H9 (cell line): ENCODE results near the gene RHBDD1. TPM values are rescaled to one million over a fixed set of nuclear protein-coding genes. Genes with fewer than 3 reads are reported as not detected.

Source experiments
- DNase-seq: peaks from one replicate; pipeline ENCODE4 v3.0.0-alpha.2; 2017
- H2AFZ ChIP-seq: one replicate; pipeline ENCODE4 v1.6.1; 2013; ENCODE audit warnings: mild to moderate bottlenecking, low read length, control low read depth, moderate library complexity
- H2AK5ac ChIP-seq: 2 replicates; pipeline ENCODE4 v1.6.1; 2013; ENCODE audit warnings: low read length, control low read depth, mixed read lengths; ENCODE audit not compliant: insufficient read length
- H2BK120ac ChIP-seq: one replicate; pipeline ENCODE4 v1.6.1; 2013; ENCODE audit warnings: low read depth, mild to moderate bottlenecking, low read length, control low read depth, inconsistent platforms; ENCODE audit not compliant: poor library complexity, severe bottlenecking
- H2BK12ac ChIP-seq: 2 replicates; pipeline ENCODE4 v1.6.1; 2013; ENCODE audit warnings: low read length, control low read depth, mixed read lengths, low read depth; ENCODE audit not compliant: insufficient read length
- H2BK15ac ChIP-seq: 2 replicates; pipeline ENCODE4 v1.6.1; 2013; ENCODE audit warnings: low read depth, low read length, control low read depth
- H2BK20ac ChIP-seq: one replicate; pipeline ENCODE4 v1.6.1; 2013; ENCODE audit warnings: low read depth, mild to moderate bottlenecking, low read length, control low read depth, inconsistent platforms; ENCODE audit not compliant: poor library complexity, severe bottlenecking
- H2BK5ac ChIP-seq: 2 replicates; pipeline ENCODE4 v1.6.1; 2013; ENCODE audit warnings: low read length, control low read depth, mixed read lengths; ENCODE audit not compliant: insufficient read length
- H3K14ac ChIP-seq: 2 replicates; pipeline ENCODE4 v1.6.1; 2013; ENCODE audit warnings: low read length, control low read depth; ENCODE audit not compliant: insufficient read depth
- H3K18ac ChIP-seq: 2 replicates; pipeline ENCODE4 v1.6.1; 2013; ENCODE audit warnings: low read depth, mild to moderate bottlenecking, mixed read lengths, low read length, control low read depth; ENCODE audit not compliant: insufficient read length
- H3K23ac ChIP-seq: 2 replicates; pipeline ENCODE4 v1.6.1; 2013; ENCODE audit warnings: low read length, control low read depth, mixed read lengths, low read depth; ENCODE audit not compliant: insufficient read length
- H3K23me2 ChIP-seq: 2 replicates; pipeline ENCODE4 v1.6.1; 2013; ENCODE audit warnings: low read depth, mild to moderate bottlenecking, mixed read lengths, low read length, control low read depth; ENCODE audit not compliant: insufficient read length, poor library complexity, severe bottlenecking
- H3K27ac ChIP-seq: 2 replicates; pipeline ENCODE4 v1.5.1; 2013; ENCODE audit warnings: low read length, control low read depth, mixed read lengths, low read depth; ENCODE audit not compliant: insufficient read length
- H3K27me3 ChIP-seq: 2 replicates; pipeline ENCODE4 v1.6.1; 2013; ENCODE audit warnings: low read length, control low read depth, inconsistent platforms; ENCODE audit not compliant: insufficient read depth
- H3K4ac ChIP-seq: 2 replicates; pipeline ENCODE4 v1.6.1; 2013; ENCODE audit warnings: low read depth, mild to moderate bottlenecking, control low read depth, inconsistent platforms, low read length, moderate library complexity
- H3K4me1 ChIP-seq: 2 replicates; pipeline ENCODE4 v1.6.1; 2013; ENCODE audit warnings: low read length, control low read depth, inconsistent platforms; ENCODE audit not compliant: insufficient read depth
- H3K4me2 ChIP-seq: 2 replicates; pipeline ENCODE4 v1.6.1; 2013; ENCODE audit warnings: low read length, control low read depth, mixed read lengths; ENCODE audit not compliant: insufficient read length, insufficient read depth
- H3K56ac ChIP-seq: 2 replicates; pipeline ENCODE4 v1.6.1; 2013; ENCODE audit warnings: low read depth, mild to moderate bottlenecking, mixed read lengths, low read length, control low read depth; ENCODE audit not compliant: insufficient read length
- H3K79me1 ChIP-seq: 2 replicates; pipeline ENCODE4 v1.6.1; 2013; ENCODE audit warnings: low read depth, mild to moderate bottlenecking, moderate library complexity, low read length, control low read depth, inconsistent platforms; ENCODE audit not compliant: insufficient read depth, poor library complexity, severe bottlenecking
- H3K79me2 ChIP-seq: 2 replicates; pipeline ENCODE4 v1.6.1; 2013; ENCODE audit warnings: low read length, control low read depth, inconsistent platforms; ENCODE audit not compliant: insufficient read depth
- H3K9ac ChIP-seq: 2 replicates; pipeline ENCODE4 v1.6.1; 2013; ENCODE audit warnings: low read length, control low read depth, mixed read lengths; ENCODE audit not compliant: insufficient read length; ENCODE audit errors: extremely low read depth
- H3K9me3 ChIP-seq: one replicate; pipeline ENCODE4 v1.6.1; 2013; ENCODE audit warnings: low read depth, low read length, inconsistent platforms; ENCODE audit not compliant: control insufficient read depth
- H3T11ph ChIP-seq: one replicate; pipeline ENCODE4 v1.6.1; 2013; ENCODE audit warnings: mild to moderate bottlenecking, low read length, control low read depth, inconsistent platforms
- H4K20me1 ChIP-seq: one replicate; pipeline ENCODE4 v1.6.1; 2013; ENCODE audit not compliant: control insufficient read depth, insufficient read length, insufficient read depth
- H4K5ac ChIP-seq: 2 replicates; pipeline ENCODE4 v1.6.1; 2013; ENCODE audit warnings: low read depth, mild to moderate bottlenecking, mixed read lengths, low read length, control low read depth; ENCODE audit not compliant: insufficient read length
- H4K8ac ChIP-seq: replicated peaks from 2 replicates; pipeline ENCODE4 v1.6.1; 2013; ENCODE audit warnings: low read length, control low read depth, mixed read lengths, low read depth; ENCODE audit not compliant: insufficient read length
- H4K91ac ChIP-seq: 2 replicates; pipeline ENCODE4 v1.6.1; 2013; ENCODE audit warnings: low read depth, mild to moderate bottlenecking, moderate library complexity, mixed read lengths, low read length, control low read depth; ENCODE audit not compliant: insufficient read length
- H3K27ac Mint-ChIP-seq, 3 experiments: 2 replicates in 2 of 3; 3 replicates in 1 of 3; pipeline ENCODE4 v1.8.0; 2020 to 2021; ENCODE audit warnings: mixed read lengths in 3 of 3, mild to moderate bottlenecking in 1 of 3, moderate library complexity in 1 of 3
- H3K27me3 Mint-ChIP-seq: 2 replicates; pipeline ENCODE4 v1.8.0; 2021; ENCODE audit warnings: low read depth, mild to moderate bottlenecking, moderate library complexity, mixed read lengths
- H3K36me3 Mint-ChIP-seq, 3 experiments: 2 replicates in 2 of 3; 3 replicates in 1 of 3; pipeline ENCODE4 v1.8.0; 2020 to 2021; ENCODE audit warnings: low read depth in 3 of 3, mixed read lengths in 3 of 3; ENCODE audit not compliant: insufficient read depth in 1 of 3
- H3K4me1 Mint-ChIP-seq, 2 experiments: 2 replicates each; pipeline ENCODE4 v1.8.0; 2020; ENCODE audit warnings: mixed read lengths in 2 of 2
- H3K4me3 Mint-ChIP-seq, 2 experiments: 2 replicates in 1 of 2; 3 replicates in 1 of 2; pipeline ENCODE4 v1.8.0; 2020 to 2021; ENCODE audit warnings: mild to moderate bottlenecking in 2 of 2, mixed read lengths in 2 of 2, moderate library complexity in 1 of 2
- H3K9me3 Mint-ChIP-seq, 2 experiments: 2 replicates in 1 of 2; 3 replicates in 1 of 2; pipeline ENCODE4 v1.8.0; 2020; ENCODE audit warnings: mild to moderate bottlenecking in 2 of 2, mixed read lengths in 2 of 2, moderate library complexity in 1 of 2
- CTCF ChIP-seq: fragments of 200-600 bp; sonication (generic); conservative IDR thresholded peaks from 3 replicates; pipeline ENCODE4 v1.8.0; 2021; ENCODE audit warnings: antibody characterized with exemption, mild to moderate bottlenecking
- WGBS: extraction: QIAGEN DNeasy Blood & Tissue Kit; methylation state at CpG from one replicate; pipeline ENCODE4 v1.1.7; 2013; ENCODE audit warnings: missing lambda C conversion rate, low lambda C conversion rate, mixed read lengths; ENCODE audit not compliant: insufficient read length; ENCODE audit errors: extremely low coverage; 5-methylcytosine and 5-hydroxymethylcytosine counted together
- total RNA-seq: library from RNA; stranded (reverse); gene quantifications from 2 replicates; pipeline ENCODE4 v1.2.1, GENCODE V29; 2021

RHBDD1 gene
- total RNA-seq, 1 experiment from 2014 or later, result 24.9 TPM

GRCh38 chr2:226798422-226799210 is 37.2 kb upstream of the RHBDD1 start:
- no peak overlapping the region for H4K91ac ChIP-seq
- peaks cover 23 to 36% (median 34%) of the 10 kb centered on the region in 3 experiments for H3K36me3 Mint-ChIP-seq
- peaks cover 22% of the 10 kb centered on the region for H3K23me2 ChIP-seq
- no peak overlapping the region for H3T11ph ChIP-seq
- no peaks in the 10 kb centered on the region for H3K27me3 ChIP-seq
- no peak overlapping the region for H4K8ac ChIP-seq
- WGBS, result no CpG with 5 or more reads among the region's 80 CpGs
- H3K9me3 Mint-ChIP-seq, result peaks cover 0 to 4% of the 10 kb centered on the region in 2 experiments; a peak in 3 of 5 replicates
- H2AK5ac ChIP-seq, result no peak overlapping the region
- peaks cover 2% of the 10 kb centered on the region; the same call in 1 of the 2 replicates for H3K4me1 ChIP-seq
- H3K27me3 Mint-ChIP-seq, result peaks cover 1% of the 10 kb centered on the region; the same call in 1 of the 2 replicates
- H2AFZ ChIP-seq, result no peak overlapping the region
- H3K79me2 ChIP-seq, result peaks cover 8% of the 10 kb centered on the region; the same call in 1 of the 2 replicates
- H3K27ac ChIP-seq, result no peak overlapping the region
- peak overlapping the region; percentile 54 for H3K18ac ChIP-seq
- no peak overlapping the region for H2BK12ac ChIP-seq
- no peak overlapping the region for H2BK15ac ChIP-seq
- no peaks in the 10 kb centered on the region for H4K20me1 ChIP-seq
- no peak overlapping the region for H2BK120ac ChIP-seq
- peak overlapping the region; percentile 50 for H3K9ac ChIP-seq
- no peaks in the 10 kb centered on the region for H3K9me3 ChIP-seq
- H3K4me3 Mint-ChIP-seq, result peak overlapping the region; percentile 84 to 88
- H2BK5ac ChIP-seq, result no peak overlapping the region
- H2BK20ac ChIP-seq, result no peak overlapping the region
- H3K56ac ChIP-seq, result no peak overlapping the region
- peak; percentile 40; the same call in 2 of the 3 replicates for TF ChIP-seq CTCF
- H3K4me2 ChIP-seq, result peak overlapping the region; percentile 46
- peaks cover 5% of the 10 kb centered on the region for H3K79me1 ChIP-seq
- peak overlapping the region; percentile 53 for H3K14ac ChIP-seq
- H3K23ac ChIP-seq, result no peak overlapping the region
- H4K5ac ChIP-seq, result no peak overlapping the region
- DNase-seq, result peak; percentile 76
- H3K4me1 Mint-ChIP-seq, result peaks cover 35 to 51% of the 10 kb centered on the region in 2 experiments
- peak overlapping the region in 1 of 3 experiments; percentile 82; a peak in 1 of 7 replicates for H3K27ac Mint-ChIP-seq
- no peak overlapping the region for H3K4ac ChIP-seq
